Left ventricle myocardium inferior (tissue), 1 donor: ENCODE results near the gene OR2M2. TPM values are rescaled to one million over a fixed set of nuclear protein-coding genes. Genes with fewer than 3 reads are reported as not detected.

Experiments used
- DNase-seq: peaks from one replicate; pipeline ENCODE4 v3.0.0-alpha.2; 2020
- H3K27ac ChIP-seq: fragments of 200-600 bp; replicated peaks from 2 replicates; pipeline ENCODE4 v1.8.0; 2021
- H3K27me3 ChIP-seq: fragments of 200-600 bp; 2 replicates; pipeline ENCODE4 v1.8.0; 2021; ENCODE audit warnings: low read depth
- H3K36me3 ChIP-seq: fragments of 200-600 bp; 2 replicates; pipeline ENCODE4 v1.8.0; 2021
- H3K4me1 ChIP-seq: fragments of 200-600 bp; 2 replicates; pipeline ENCODE4 v1.8.0; 2021
- H3K4me3 ChIP-seq: fragments of 200-600 bp; 2 replicates; pipeline ENCODE4 v1.8.0; 2021; ENCODE audit warnings: mild to moderate bottlenecking, moderate library complexity
- H3K9me3 ChIP-seq: fragments of 200-600 bp; replicated peaks from 2 replicates; pipeline ENCODE4 v1.8.0; 2021
- intact Hi-C: fragments of 100-400 bp; cut with micrococcal nuclease; formaldehyde crosslinking; loops from one replicate; pipeline ENCODE4 v1.11.0; 2022
- long read RNA-seq: library from polyadenylated mRNA; unstranded; transcript quantifications from one replicate; pipeline ENCODE4 v2.0.0, GENCODE V29; 2021
- total RNA-seq: library from RNA; stranded (reverse); fragmentation: NEBNext Ultra II Directional; extraction: Animal tissue kit (Norgen Biotek cat#: 25700); gene quantifications from one replicate; pipeline ENCODE4 v1.2.1, GENCODE V29; 2021
- TF ChIP-seq, protein P1 (sequence below): fragments of 200-600 bp; IDR thresholded peaks from 2 replicates; pipeline ENCODE4 v1.8.0; 2021; ENCODE audit warnings: antibody characterized with exemption, mild to moderate bottlenecking, borderline replicate concordance
- donor health status: DM: no; HTN: yes; CAD: no; lungs with severe emphysema.

OR2M2 gene
- total RNA-seq: not detected
- long read RNA-seq: 0 reads

DNA sequence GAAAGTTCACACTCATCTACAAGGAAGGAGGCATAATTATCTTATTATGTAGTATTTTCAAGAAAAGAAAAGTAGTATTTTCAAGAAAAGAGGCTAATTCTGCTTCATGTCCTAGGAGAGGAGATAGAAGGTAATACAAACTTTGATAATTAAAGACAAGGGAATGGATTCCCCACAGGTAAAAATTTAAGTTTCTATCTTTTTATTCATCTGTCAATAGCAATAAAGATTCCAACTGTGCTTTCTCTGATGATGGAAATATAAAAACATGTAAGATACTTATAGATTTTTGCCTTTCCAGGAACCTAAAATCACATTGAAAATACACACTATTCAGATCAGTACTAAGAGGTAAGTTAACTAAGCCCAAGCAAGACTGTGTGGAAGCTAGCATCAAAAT, at the start of gene OR2M2:
TSS of gene OR2M2 (plus strand) at position 301 of the 400 bp plus-strand sequence. CDS start 5,165 bp downstream, outside the sequence.
- DNase-seq: no peak
- intact Hi-C loops: no loop called here
- Histone ChIP-seq H3K4me3 (no peak within 1 kb of the TSS), H3K36me3 (no peaks in the 10 kb centered on the region), H3K27ac (no peak within 1 kb of the TSS), H3K4me1 (no peaks in the 10 kb centered on the region), H3K9me3 (peaks cover 3% of the 10 kb centered on the region), H3K27me3 (no peaks in the 10 kb centered on the region)
- TF ChIP-seq, protein P1, sequence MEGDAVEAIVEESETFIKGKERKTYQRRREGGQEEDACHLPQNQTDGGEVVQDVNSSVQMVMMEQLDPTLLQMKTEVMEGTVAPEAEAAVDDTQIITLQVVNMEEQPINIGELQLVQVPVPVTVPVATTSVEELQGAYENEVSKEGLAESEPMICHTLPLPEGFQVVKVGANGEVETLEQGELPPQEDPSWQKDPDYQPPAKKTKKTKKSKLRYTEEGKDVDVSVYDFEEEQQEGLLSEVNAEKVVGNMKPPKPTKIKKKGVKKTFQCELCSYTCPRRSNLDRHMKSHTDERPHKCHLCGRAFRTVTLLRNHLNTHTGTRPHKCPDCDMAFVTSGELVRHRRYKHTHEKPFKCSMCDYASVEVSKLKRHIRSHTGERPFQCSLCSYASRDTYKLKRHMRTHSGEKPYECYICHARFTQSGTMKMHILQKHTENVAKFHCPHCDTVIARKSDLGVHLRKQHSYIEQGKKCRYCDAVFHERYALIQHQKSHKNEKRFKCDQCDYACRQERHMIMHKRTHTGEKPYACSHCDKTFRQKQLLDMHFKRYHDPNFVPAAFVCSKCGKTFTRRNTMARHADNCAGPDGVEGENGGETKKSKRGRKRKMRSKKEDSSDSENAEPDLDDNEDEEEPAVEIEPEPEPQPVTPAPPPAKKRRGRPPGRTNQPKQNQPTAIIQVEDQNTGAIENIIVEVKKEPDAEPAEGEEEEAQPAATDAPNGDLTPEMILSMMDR: no peak

- intact Hi-C loops: no loop called here
- H3K36me3 ChIP-seq: no peaks in the 10 kb centered on the region
Measured at GRCh38 chr1:248127653-248128052, 47.0 kb upstream of the OR2M2 start.

DNA sequence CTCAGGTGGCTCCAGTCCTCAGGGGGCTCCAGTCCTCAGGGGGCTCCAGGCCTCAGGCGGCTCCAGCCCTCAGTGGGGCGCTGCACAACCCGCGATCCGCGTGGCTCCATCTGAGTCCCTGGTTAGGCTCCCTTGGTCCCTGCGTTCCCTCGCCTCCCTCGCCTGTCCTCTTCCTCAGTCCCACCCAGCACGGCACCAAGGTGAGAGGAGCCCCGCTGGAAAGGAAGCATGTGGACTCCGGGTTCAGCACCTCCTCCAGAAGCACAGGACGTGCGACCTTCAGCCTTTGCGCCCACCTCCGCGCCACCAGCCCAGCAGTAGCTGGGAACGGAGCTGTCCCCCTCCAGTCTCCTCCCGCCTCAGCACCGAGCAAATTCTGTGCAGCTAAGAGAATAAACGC, 37.8 kb upstream of the OR2M2 start:
- no peak overlapping the region for H3K4me3 ChIP-seq
- H3K27ac ChIP-seq: no peak overlapping the region
- no peaks in the 10 kb centered on the region for H3K4me1 ChIP-seq
- H3K27me3 ChIP-seq: no peaks in the 10 kb centered on the region
- DNase-seq: no peak
- H3K9me3 ChIP-seq: peaks cover 31% of the 10 kb centered on the region
- no peaks in the 10 kb centered on the region for H3K36me3 ChIP-seq
- intact Hi-C loops: no loop called here
- TF ChIP-seq, protein P1: no peak

More at GRCh38 chr1:248127653-248128052, 47.0 kb upstream of the OR2M2 start:
- H3K27me3 ChIP-seq: no peaks in the 10 kb centered on the region
- no peak overlapping the region for H3K27ac ChIP-seq
- TF ChIP-seq, protein P1: no peak
- H3K9me3 ChIP-seq: peaks cover 44% of the 10 kb centered on the region
- no peak for DNase-seq
- no peak overlapping the region for H3K4me3 ChIP-seq
- no peaks in the 10 kb centered on the region for H3K4me1 ChIP-seq

DNA sequence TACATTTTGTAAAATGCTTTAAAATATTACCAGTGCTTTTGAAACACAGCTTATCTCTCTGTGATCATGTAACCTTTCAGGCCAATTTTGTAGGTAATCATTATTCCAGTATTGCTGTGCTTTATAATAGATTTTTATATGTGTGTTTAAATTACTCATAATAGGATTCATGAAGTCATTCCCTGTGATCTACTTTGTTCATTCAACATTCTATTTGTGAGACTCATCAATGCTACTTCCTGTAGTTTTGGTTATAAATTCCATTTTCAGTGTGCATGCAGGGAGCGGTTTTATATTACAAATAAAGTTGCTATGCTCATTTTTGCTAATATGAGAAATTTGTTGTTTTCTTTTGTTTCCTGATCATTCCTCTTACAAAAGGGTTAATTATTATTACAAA, 33.8 kb upstream of the OR2M2 start:
- H3K27ac ChIP-seq: no peak overlapping the region
- H3K36me3 ChIP-seq: no peaks in the 10 kb centered on the region
- H3K9me3 ChIP-seq: no peaks in the 10 kb centered on the region
- no peaks in the 10 kb centered on the region for H3K27me3 ChIP-seq
- DNase-seq: no peak
- intact Hi-C loops: no loop called here
- H3K4me1 ChIP-seq: no peaks in the 10 kb centered on the region
- H3K4me3 ChIP-seq: no peak overlapping the region
- TF ChIP-seq, protein P1: no peak

DNA sequence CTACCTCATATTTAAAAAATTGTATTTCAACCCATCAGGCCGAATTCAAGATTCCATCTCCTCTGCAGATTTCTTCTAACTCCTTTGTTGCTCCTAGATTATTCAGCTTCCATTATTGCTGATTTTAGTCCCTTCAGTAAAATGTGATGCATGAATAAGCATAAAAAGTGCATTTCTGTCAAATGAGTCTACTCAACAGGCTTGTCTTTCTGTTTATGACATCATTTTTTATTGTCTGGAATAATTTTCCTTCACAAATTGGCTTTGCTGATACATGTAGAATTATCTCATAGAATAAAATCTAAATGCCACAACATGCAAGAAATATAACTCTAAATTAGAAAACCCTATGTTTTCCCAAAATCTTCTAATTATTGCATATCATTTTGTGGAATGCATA, 31.3 kb upstream of the OR2M2 start:
- no peaks in the 10 kb centered on the region for H3K4me1 ChIP-seq
- no peak overlapping the region for H3K27ac ChIP-seq
- H3K27me3 ChIP-seq: no peaks in the 10 kb centered on the region
- no peaks in the 10 kb centered on the region for H3K36me3 ChIP-seq
- H3K9me3 ChIP-seq: peaks cover 20% of the 10 kb centered on the region
- no peak for DNase-seq
- H3K4me3 ChIP-seq: no peak overlapping the region
- TF ChIP-seq, protein P1: no peak
- intact Hi-C loops: no loop called here
